K562 (cell line): ENCODE results near the gene SLC4A11. TPM values are rescaled to one million over a fixed set of nuclear protein-coding genes. Genes with fewer than 3 reads are reported as not detected.

Source experiments
- polyA plus RNA-seq, 8 experiments: library from polyadenylated mRNA; depleted of rRNA in 4 of 8; stranded (reverse) in 5 of 8; unstranded in 3 of 8; fragments of >200 nt; fragmentation: Nextera tagmentation in 2 of 8; fragmentation: Illumina TruSeq in 1 of 8; extraction: Ambion mirVana in 2 of 8; extraction: Trizol in 1 of 8; gene quantifications; 2 replicates each; pipeline versions ENCODE4 v1.2.1 to v1.2.3, GENCODE V29; 2011 to 2014; ENCODE audit warnings: inconsistent platforms in 1 of 8, missing spikeins in 1 of 8
- total RNA-seq, 7 experiments: library from RNA; depleted of rRNA in 6 of 7; stranded (reverse); fragments of >200 nt in 6 of 7; fragmentation: Illumina TruSeq in 2 of 7; extraction: Trizol in 2 of 7; gene quantifications; 2 replicates each; pipeline versions ENCODE4 v1.2.1 to v1.2.3, GENCODE V29; 2011 to 2021; ENCODE audit warnings: low replicate concordance in 1 of 7

The SLC4A11 gene
- total and polyA plus RNA-seq, 9 of the 15 experiments (the other 6 are each of a cell fraction or from before 2014, with no cell fraction given), result 0.10 to 2.0 (median 0.20) TPM

Other genes with a start within 250 kb of the SLC4A11 start
Only the 7 nearest of the 11 such genes appear.
- not detected in 2 replicates for gene OXT, start 167.6 kb downstream of the SLC4A11 start, total RNA-seq (2014; rRNA removed)
- gene OXT, start 167.6 kb downstream of the SLC4A11 start, total RNA-seq (2014; rRNA removed; fragmentation: Illumina TruSeq; extraction: Trizol), result not detected in 2 replicates
- not detected in 2 replicates for gene OXT, start 167.6 kb downstream of the SLC4A11 start, total RNA-seq (2015; rRNA removed; fragmentation: Illumina TruSeq; extraction: Trizol)
- gene OXT, start 167.6 kb downstream of the SLC4A11 start, total RNA-seq (2021), result not detected in 2 replicates
- gene OXT, start 167.6 kb downstream of the SLC4A11 start, polyA plus RNA-seq (2011; rRNA removed), result not detected in 2 replicates
- gene OXT, start 167.6 kb downstream of the SLC4A11 start, polyA plus RNA-seq (2014; fragmentation: Illumina TruSeq; extraction: Trizol), result not detected in 2 replicates
- gene OXT, start 167.6 kb downstream of the SLC4A11 start, polyA plus RNA-seq (2014; fragmentation: Nextera tagmentation; extraction: Ambion mirVana), result not detected
- gene OXT, start 167.6 kb downstream of the SLC4A11 start, polyA plus RNA-seq (2014; rRNA removed), result not detected in 2 replicates
- gene AVP, start 154.5 kb downstream of the SLC4A11 start, total RNA-seq (2014; rRNA removed), result not detected in 2 replicates
- gene AVP, start 154.5 kb downstream of the SLC4A11 start, total RNA-seq (2014; rRNA removed; fragmentation: Illumina TruSeq; extraction: Trizol), result not detected in 2 replicates
- gene AVP, start 154.5 kb downstream of the SLC4A11 start, total RNA-seq (2015; rRNA removed; fragmentation: Illumina TruSeq; extraction: Trizol), result not detected in 2 replicates
- gene AVP, start 154.5 kb downstream of the SLC4A11 start, total RNA-seq (2021), result not detected in 2 replicates
- gene AVP, start 154.5 kb downstream of the SLC4A11 start, polyA plus RNA-seq (2011; rRNA removed), result not detected in 2 replicates
- not detected in 2 replicates for gene AVP, start 154.5 kb downstream of the SLC4A11 start, polyA plus RNA-seq (2014; fragmentation: Illumina TruSeq; extraction: Trizol)
- gene AVP, start 154.5 kb downstream of the SLC4A11 start, polyA plus RNA-seq (2014; fragmentation: Nextera tagmentation; extraction: Ambion mirVana), result not detected
- gene AVP, start 154.5 kb downstream of the SLC4A11 start, polyA plus RNA-seq (2014; rRNA removed), result not detected in 2 replicates
- 19.8 and 20.7 TPM in 2 replicates for gene FASTKD5, start 79.3 kb downstream of the SLC4A11 start, total RNA-seq (2014; rRNA removed)
- 24.4 and 25.4 TPM in 2 replicates for gene FASTKD5, start 79.3 kb downstream of the SLC4A11 start, total RNA-seq (2014; rRNA removed; fragmentation: Illumina TruSeq; extraction: Trizol)
- 24.3 and 25.2 TPM in 2 replicates for gene FASTKD5, start 79.3 kb downstream of the SLC4A11 start, total RNA-seq (2015; rRNA removed; fragmentation: Illumina TruSeq; extraction: Trizol)
- 21.2 and 22.8 TPM in 2 replicates for gene FASTKD5, start 79.3 kb downstream of the SLC4A11 start, total RNA-seq (2021)
- gene FASTKD5, start 79.3 kb downstream of the SLC4A11 start, polyA plus RNA-seq (2011; rRNA removed), result 32.5 and 36.6 TPM in 2 replicates
- 23.4 and 25.9 TPM in 2 replicates for gene FASTKD5, start 79.3 kb downstream of the SLC4A11 start, polyA plus RNA-seq (2014; fragmentation: Illumina TruSeq; extraction: Trizol)
- gene FASTKD5, start 79.3 kb downstream of the SLC4A11 start, polyA plus RNA-seq (2014; fragmentation: Nextera tagmentation; extraction: Ambion mirVana), result 10 to 100 TPM; 31.7 to 35.8 TPM
- 23.6 and 24.3 TPM in 2 replicates for gene FASTKD5, start 79.3 kb downstream of the SLC4A11 start, polyA plus RNA-seq (2014; rRNA removed)
- gene UBOX5, start 79.3 kb downstream of the SLC4A11 start, total RNA-seq (2014; rRNA removed), result 2.8 and 4.4 TPM in 2 replicates
- 1.3 and 1.8 TPM in 2 replicates for gene UBOX5, start 79.3 kb downstream of the SLC4A11 start, total RNA-seq (2014; rRNA removed; fragmentation: Illumina TruSeq; extraction: Trizol)
- 2.0 and 2.3 TPM in 2 replicates for gene UBOX5, start 79.3 kb downstream of the SLC4A11 start, total RNA-seq (2015; rRNA removed; fragmentation: Illumina TruSeq; extraction: Trizol)
- 5.0 and 5.4 TPM in 2 replicates for gene UBOX5, start 79.3 kb downstream of the SLC4A11 start, total RNA-seq (2021)
- 2.2 and 6.4 TPM in 2 replicates for gene UBOX5, start 79.3 kb downstream of the SLC4A11 start, polyA plus RNA-seq (2011; rRNA removed)
- 3.9 and 4.1 TPM in 2 replicates for gene UBOX5, start 79.3 kb downstream of the SLC4A11 start, polyA plus RNA-seq (2014; fragmentation: Illumina TruSeq; extraction: Trizol)
- under 1 TPM; 0.24 to 0.85 TPM for gene UBOX5, start 79.3 kb downstream of the SLC4A11 start, polyA plus RNA-seq (2014; fragmentation: Nextera tagmentation; extraction: Ambion mirVana)
- gene UBOX5, start 79.3 kb downstream of the SLC4A11 start, polyA plus RNA-seq (2014; rRNA removed), result 2.1 and 2.2 TPM in 2 replicates
- gene LZTS3, start 65.6 kb downstream of the SLC4A11 start, total RNA-seq (2014; rRNA removed), result 2.8 and 3.4 TPM in 2 replicates
- gene LZTS3, start 65.6 kb downstream of the SLC4A11 start, total RNA-seq (2014; rRNA removed; fragmentation: Illumina TruSeq; extraction: Trizol), result 0.70 and 0.73 TPM in 2 replicates
- 1.1 and 1.2 TPM in 2 replicates for gene LZTS3, start 65.6 kb downstream of the SLC4A11 start, total RNA-seq (2015; rRNA removed; fragmentation: Illumina TruSeq; extraction: Trizol)
- 2.4 and 2.9 TPM in 2 replicates for gene LZTS3, start 65.6 kb downstream of the SLC4A11 start, total RNA-seq (2021)
- gene LZTS3, start 65.6 kb downstream of the SLC4A11 start, polyA plus RNA-seq (2011; rRNA removed), result 2.4 and 4.0 TPM in 2 replicates
- 2.0 and 2.3 TPM in 2 replicates for gene LZTS3, start 65.6 kb downstream of the SLC4A11 start, polyA plus RNA-seq (2014; fragmentation: Illumina TruSeq; extraction: Trizol)
- gene LZTS3, start 65.6 kb downstream of the SLC4A11 start, polyA plus RNA-seq (2014; fragmentation: Nextera tagmentation; extraction: Ambion mirVana), result under 1 TPM; 0.07 to 0.28 TPM
- gene LZTS3, start 65.6 kb downstream of the SLC4A11 start, polyA plus RNA-seq (2014; rRNA removed), result 2.6 and 2.8 TPM in 2 replicates
- gene DDRGK1, start 34.5 kb downstream of the SLC4A11 start, total RNA-seq (2014; rRNA removed), result 52.3 and 55.9 TPM in 2 replicates
- 13.5 and 18.7 TPM in 2 replicates for gene DDRGK1, start 34.5 kb downstream of the SLC4A11 start, total RNA-seq (2014; rRNA removed; fragmentation: Illumina TruSeq; extraction: Trizol)
- gene DDRGK1, start 34.5 kb downstream of the SLC4A11 start, total RNA-seq (2015; rRNA removed; fragmentation: Illumina TruSeq; extraction: Trizol), result 29.8 and 31.3 TPM in 2 replicates
- gene DDRGK1, start 34.5 kb downstream of the SLC4A11 start, total RNA-seq (2021), result 37.1 and 45.1 TPM in 2 replicates
- 29.1 and 67.9 TPM in 2 replicates for gene DDRGK1, start 34.5 kb downstream of the SLC4A11 start, polyA plus RNA-seq (2011; rRNA removed)
- 22.1 and 31.4 TPM in 2 replicates for gene DDRGK1, start 34.5 kb downstream of the SLC4A11 start, polyA plus RNA-seq (2014; fragmentation: Illumina TruSeq; extraction: Trizol)
- gene DDRGK1, start 34.5 kb downstream of the SLC4A11 start, polyA plus RNA-seq (2014; fragmentation: Nextera tagmentation; extraction: Ambion mirVana), result 1 to 10 TPM; 2.3 to 3.4 TPM
- 46.2 and 54.4 TPM in 2 replicates for gene DDRGK1, start 34.5 kb downstream of the SLC4A11 start, polyA plus RNA-seq (2014; rRNA removed)
- 57.9 and 69.1 TPM in 2 replicates for gene ITPA, start 29.7 kb downstream of the SLC4A11 start, total RNA-seq (2014; rRNA removed)
- gene ITPA, start 29.7 kb downstream of the SLC4A11 start, total RNA-seq (2014; rRNA removed; fragmentation: Illumina TruSeq; extraction: Trizol), result 25.6 and 29.1 TPM in 2 replicates
- 37.9 and 38.4 TPM in 2 replicates for gene ITPA, start 29.7 kb downstream of the SLC4A11 start, total RNA-seq (2015; rRNA removed; fragmentation: Illumina TruSeq; extraction: Trizol)
- gene ITPA, start 29.7 kb downstream of the SLC4A11 start, total RNA-seq (2021), result 59.8 and 70.1 TPM in 2 replicates
- 31.9 and 48.1 TPM in 2 replicates for gene ITPA, start 29.7 kb downstream of the SLC4A11 start, polyA plus RNA-seq (2011; rRNA removed)
- 36.7 and 46.9 TPM in 2 replicates for gene ITPA, start 29.7 kb downstream of the SLC4A11 start, polyA plus RNA-seq (2014; fragmentation: Illumina TruSeq; extraction: Trizol)
- 10 to 100 TPM in 1 of 2 experiments, 1 to 10 TPM in 1; 5.0 to 20.1 TPM for gene ITPA, start 29.7 kb downstream of the SLC4A11 start, polyA plus RNA-seq (2014; fragmentation: Nextera tagmentation; extraction: Ambion mirVana)
- 79.7 and 81.3 TPM in 2 replicates for gene ITPA, start 29.7 kb downstream of the SLC4A11 start, polyA plus RNA-seq (2014; rRNA removed)